ENCODE measurements around the gene TTBK2.
"Not testable (repeated sequence)": the region's sequence is repeated elsewhere in the genome, so short reads cannot be mapped to it uniquely, and the experiment has no call there.

TTBK2 gene

DNA sequence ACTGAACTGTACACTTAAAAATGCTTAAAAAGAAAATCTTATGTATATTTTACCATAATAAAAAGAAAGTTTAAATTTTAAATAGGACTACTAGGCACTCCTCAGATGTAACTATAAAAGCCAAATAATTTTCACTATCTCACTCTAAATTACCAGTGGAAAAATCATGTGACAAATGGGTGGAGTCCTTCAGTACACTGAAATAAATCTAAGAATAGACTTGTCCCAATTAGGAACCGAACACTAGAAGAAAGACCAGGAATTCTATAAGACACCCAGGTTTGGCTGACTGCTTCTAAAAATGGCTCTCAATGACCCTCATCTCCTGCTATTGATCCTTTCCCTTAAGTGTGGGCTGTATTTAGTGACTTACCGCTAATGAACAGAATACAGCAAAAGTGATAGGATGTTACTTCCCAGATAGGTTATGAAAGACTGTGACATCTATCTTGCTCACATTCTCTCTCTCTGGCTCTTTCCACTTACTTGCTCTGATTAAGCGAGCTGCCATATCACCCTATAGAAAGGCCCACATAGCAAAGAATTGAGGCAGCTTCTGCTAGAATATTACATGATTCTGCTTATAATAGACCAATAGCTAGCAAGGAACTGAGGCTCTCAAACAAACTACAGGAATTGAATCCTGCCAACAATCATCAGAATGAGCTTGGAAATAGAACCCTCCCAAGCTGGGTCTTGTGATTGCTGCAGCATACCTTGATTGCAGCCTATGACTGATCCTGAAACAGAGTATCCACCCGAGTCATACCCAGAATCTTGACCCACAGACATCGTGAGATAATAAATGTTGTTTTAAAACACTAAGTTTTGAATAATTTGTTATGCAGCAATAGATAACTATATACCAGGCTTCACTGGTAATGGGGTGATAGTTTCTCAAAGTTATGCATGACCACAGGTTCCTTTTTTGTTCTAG, 16.9 kb downstream of the TTBK2 start:
- Histone ChIP-seq H3K27ac (ENCODE audit: low read depth, low read length) (no peak overlapping the region), H3K4me1 (ENCODE audit: control insufficient read depth in 1 of 2, insufficient read depth in 2 of 2, low read length in 2 of 2) (no peaks in the 10 kb centered on the region), H2BK5ac (ENCODE audit: low read depth, low read length, poor library complexity) (no peak overlapping the region), H4K91ac (ENCODE audit: low read depth, low read length) (no peak overlapping the region), H3K79me1 (ENCODE audit: low read length) (no peaks in the 10 kb centered on the region), H2AFZ (ENCODE audit: insufficient read depth, low read length, poor library complexity) (no peak overlapping the region), H3K23ac (ENCODE audit: low read length) (no peak overlapping the region), H3K18ac (ENCODE audit: low read length) (no peak overlapping the region), H3K14ac (ENCODE audit: low read length) (no peak overlapping the region), H3K27me3 (ENCODE audit: insufficient read depth, low read length) (no peaks in the 10 kb centered on the region), H3K4me3 (ENCODE audit: low read depth, low read length) (no peak overlapping the region), H3K4me2 (ENCODE audit: low read length) (no peak overlapping the region), H3K9ac (ENCODE audit: low read length) (no peak overlapping the region), H3K4ac (ENCODE audit: low read depth, low read length) (no peak overlapping the region), H2BK12ac (ENCODE audit: low read length) (no peak overlapping the region), H2BK120ac (ENCODE audit: insufficient read depth, low read length, poor library complexity) (no peak overlapping the region), H3K9me3 (ENCODE audit: insufficient read depth, low read depth, low read length) (no peaks in the 10 kb centered on the region), H2AK5ac (ENCODE audit: low read length) (no peak overlapping the region), H4K12ac (ENCODE audit: low read depth, low read length) (no peak overlapping the region), H3K79me2 (ENCODE audit: control insufficient read depth, insufficient read depth, low read length, poor library complexity) (no peaks in the 10 kb centered on the region), H3K36me3 (ENCODE audit: control insufficient read depth in 1 of 2, insufficient read depth in 2 of 2, low read length in 2 of 2) (no peaks in the 10 kb centered on the region), H4K8ac (ENCODE audit: low read depth, low read length) (no peak overlapping the region)
- DNase-seq = no peak
- WGBS (ENCODE audit: extremely low coverage, insufficient coverage, insufficient read length) = no CpG with 5 or more reads among the region's 5 CpGs

DNA sequence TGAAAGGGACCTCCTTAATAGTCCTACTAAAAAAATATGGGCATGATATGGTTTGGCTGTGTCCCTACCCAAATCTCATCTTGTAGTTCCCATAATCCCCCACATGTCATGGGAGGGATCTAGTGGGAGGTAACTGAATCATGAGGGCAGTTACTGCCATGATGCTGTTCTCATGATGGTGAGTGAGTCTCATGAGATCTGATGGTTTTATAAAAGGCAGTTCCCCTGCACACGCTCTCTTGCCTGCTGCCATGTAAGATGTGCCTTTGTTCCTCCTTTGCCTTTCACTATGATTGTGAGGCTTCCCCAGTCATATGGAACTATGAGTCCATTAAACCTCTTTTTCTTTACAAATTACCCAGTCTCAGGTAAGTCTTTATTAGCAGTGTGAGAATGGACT, 26.7 kb downstream of the TTBK2 start:
- H3K4me1 ChIP-seq (ENCODE audit: control insufficient read depth in 1 of 2, insufficient read depth in 2 of 2, low read length in 2 of 2); H3K9ac ChIP-seq (ENCODE audit: low read length); H3K36me3 ChIP-seq (ENCODE audit: control insufficient read depth in 1 of 2, insufficient read depth in 2 of 2, low read length in 2 of 2); H2BK5ac ChIP-seq (ENCODE audit: low read depth, low read length, poor library complexity); H4K12ac ChIP-seq (ENCODE audit: low read depth, low read length); H3K4me3 ChIP-seq (ENCODE audit: low read depth, low read length); H2AFZ ChIP-seq (ENCODE audit: insufficient read depth, low read length, poor library complexity); H2AK5ac ChIP-seq (ENCODE audit: low read length); H4K8ac ChIP-seq (ENCODE audit: low read depth, low read length); H3K14ac ChIP-seq (ENCODE audit: low read length); DNase-seq; H3K79me1 ChIP-seq (ENCODE audit: low read length); H3K18ac ChIP-seq (ENCODE audit: low read length); H3K27me3 ChIP-seq (ENCODE audit: insufficient read depth, low read length); H2BK12ac ChIP-seq (ENCODE audit: low read length); H3K23ac ChIP-seq (ENCODE audit: low read length); H3K4ac ChIP-seq (ENCODE audit: low read depth, low read length); H4K91ac ChIP-seq (ENCODE audit: low read depth, low read length); H3K79me2 ChIP-seq (ENCODE audit: control insufficient read depth, insufficient read depth, low read length, poor library complexity); H2BK120ac ChIP-seq (ENCODE audit: insufficient read depth, low read length, poor library complexity); H3K4me2 ChIP-seq (ENCODE audit: low read length); H3K9me3 ChIP-seq (ENCODE audit: insufficient read depth, low read depth, low read length); H3K27ac ChIP-seq (ENCODE audit: low read depth, low read length): not testable (repeated sequence)
- no CpG with 5 or more reads among the region's 1 CpG for WGBS (ENCODE audit: extremely low coverage, insufficient coverage, insufficient read length)

GRCh38 chr15:42891569-42891968, 29.0 kb downstream of the TTBK2 start:
- Histone ChIP-seq H4K12ac (ENCODE audit: low read depth, low read length) (no peak overlapping the region), H3K9ac (ENCODE audit: low read length) (no peak overlapping the region), H3K4me3 (ENCODE audit: low read depth, low read length) (no peak overlapping the region), H3K4ac (ENCODE audit: low read depth, low read length) (no peak overlapping the region), H2AFZ (ENCODE audit: insufficient read depth, low read length, poor library complexity) (no peak overlapping the region), H3K79me2 (ENCODE audit: control insufficient read depth, insufficient read depth, low read length, poor library complexity) (no peaks in the 10 kb centered on the region), H3K79me1 (ENCODE audit: low read length) (no peaks in the 10 kb centered on the region), H2BK12ac (ENCODE audit: low read length) (no peak overlapping the region), H3K18ac (ENCODE audit: low read length) (peak overlapping the region; percentile 65), H3K4me2 (ENCODE audit: low read length) (no peak overlapping the region), H3K36me3 (ENCODE audit: control insufficient read depth in 1 of 2, insufficient read depth in 2 of 2, low read length in 2 of 2) (no peaks in the 10 kb centered on the region), H3K14ac (ENCODE audit: low read length) (no peak overlapping the region), H3K4me1 (ENCODE audit: control insufficient read depth in 1 of 2, insufficient read depth in 2 of 2, low read length in 2 of 2) (peaks cover 2 to 5% of the 10 kb centered on the region in 2 experiments), H4K91ac (ENCODE audit: low read depth, low read length) (no peak overlapping the region), H3K23ac (ENCODE audit: low read length) (no peak overlapping the region), H2BK120ac (ENCODE audit: insufficient read depth, low read length, poor library complexity) (no peak overlapping the region), H2AK5ac (ENCODE audit: low read length) (no peak overlapping the region), H2BK5ac (ENCODE audit: low read depth, low read length, poor library complexity) (no peak overlapping the region), H3K27me3 (ENCODE audit: insufficient read depth, low read length) (no peaks in the 10 kb centered on the region), H3K27ac (ENCODE audit: low read depth, low read length) (no peak overlapping the region), H3K9me3 (ENCODE audit: insufficient read depth, low read depth, low read length) (no peaks in the 10 kb centered on the region), H4K8ac (ENCODE audit: low read depth, low read length) (no peak overlapping the region)
- no CpG with 5 or more reads among the region's 3 CpGs for WGBS (ENCODE audit: extremely low coverage, insufficient coverage, insufficient read length)
- no peak for DNase-seq

- no peak overlapping the region for H3K23ac ChIP-seq (ENCODE audit: low read length)
Observed at GRCh38 chr15:42890161-42890913, 30.2 kb downstream of the TTBK2 start.

More at GRCh38 chr15:42890161-42890913, 30.2 kb downstream of the TTBK2 start:
- Histone ChIP-seq H2BK120ac (ENCODE audit: insufficient read depth, low read length, poor library complexity) (no peak overlapping the region), H3K79me1 (ENCODE audit: low read length) (no peaks in the 10 kb centered on the region), H3K9me3 (ENCODE audit: insufficient read depth, low read depth, low read length) (no peaks in the 10 kb centered on the region), H3K79me2 (ENCODE audit: control insufficient read depth, insufficient read depth, low read length, poor library complexity) (no peaks in the 10 kb centered on the region), H3K18ac (ENCODE audit: low read length) (no peak overlapping the region), H4K8ac (ENCODE audit: low read depth, low read length) (no peak overlapping the region), H2BK12ac (ENCODE audit: low read length) (no peak overlapping the region), H2AFZ (ENCODE audit: insufficient read depth, low read length, poor library complexity) (no peak overlapping the region), H3K4me3 (ENCODE audit: low read depth, low read length) (no peak overlapping the region), H3K4ac (ENCODE audit: low read depth, low read length) (no peak overlapping the region), H3K9ac (ENCODE audit: low read length) (no peak overlapping the region), H3K4me2 (ENCODE audit: low read length) (no peak overlapping the region), H4K91ac (ENCODE audit: low read depth, low read length) (no peak overlapping the region), H3K14ac (ENCODE audit: low read length) (no peak overlapping the region), H3K4me1 (ENCODE audit: control insufficient read depth in 1 of 2, insufficient read depth in 2 of 2, low read length in 2 of 2) (peaks cover 2 to 5% of the 10 kb centered on the region in 2 experiments), H3K27ac (ENCODE audit: low read depth, low read length) (no peak overlapping the region), H2BK5ac (ENCODE audit: low read depth, low read length, poor library complexity) (no peak overlapping the region), H4K12ac (ENCODE audit: low read depth, low read length) (no peak overlapping the region), H3K36me3 (ENCODE audit: control insufficient read depth in 1 of 2, insufficient read depth in 2 of 2, low read length in 2 of 2) (no peaks in the 10 kb centered on the region), H3K27me3 (ENCODE audit: insufficient read depth, low read length) (no peaks in the 10 kb centered on the region), H2AK5ac (ENCODE audit: low read length) (no peak overlapping the region)
- WGBS (ENCODE audit: extremely low coverage, insufficient coverage, insufficient read length) = no CpG with 5 or more reads among the region's 2 CpGs
- peak; percentile 80 to 96 for DNase-seq
